ENCODE measurements around the gene STX19.
"Not testable (repeated sequence)": the region's sequence is repeated elsewhere in the genome, so short reads cannot be mapped to it uniquely, and the experiment has no call there.

STX19 gene

DNA sequence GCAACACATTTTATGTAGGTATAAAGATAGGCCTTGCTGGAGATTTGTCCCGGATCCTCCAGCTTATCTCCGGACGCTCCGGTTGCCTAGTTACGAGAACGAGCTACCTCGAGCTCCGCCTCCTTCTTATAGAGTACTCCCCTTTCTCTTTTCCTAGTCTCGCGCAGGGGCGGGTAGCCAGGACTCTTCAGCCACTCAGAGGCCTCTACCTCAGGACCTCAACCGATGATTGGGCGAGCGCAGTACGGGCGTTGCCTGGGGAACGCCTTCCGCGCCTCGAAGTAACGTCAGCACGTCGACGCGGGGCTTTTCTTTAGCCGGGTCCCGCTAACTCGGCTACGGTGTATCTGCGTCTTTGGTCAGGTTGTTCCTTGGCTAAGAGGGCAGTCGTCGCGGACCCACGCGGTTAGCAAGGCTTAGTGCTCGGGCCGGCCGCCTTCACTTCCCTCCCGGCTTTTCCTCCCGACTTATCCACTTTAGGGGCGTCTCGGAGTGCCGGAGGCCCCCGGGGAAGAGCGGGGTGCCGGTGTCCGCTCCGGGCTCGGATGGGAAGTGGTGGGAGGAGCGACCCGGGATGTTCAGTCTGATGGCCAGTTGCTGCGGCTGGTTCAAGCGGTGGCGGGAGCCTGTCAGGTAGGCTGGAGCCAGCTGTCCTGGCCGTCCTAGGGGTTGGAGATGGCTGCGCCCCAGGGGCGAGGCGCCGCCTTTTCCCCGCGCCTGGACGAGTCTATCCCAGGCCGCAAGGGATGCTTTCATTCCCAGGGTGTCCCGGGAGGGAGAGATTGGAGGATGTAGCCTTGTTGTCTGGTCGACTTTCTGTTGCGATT is 48.3 kb downstream of the STX19 start, which contains the start of gene ARL13B:
TSS of gene ARL13B (plus strand) at position 306 of the 827 bp plus-strand sequence. CDS start at position 575, 269 bp downstream.
- DNase-seq (ENCODE audit: low read depth in 2 of 2), result peak; percentile 84 to 88

DNA sequence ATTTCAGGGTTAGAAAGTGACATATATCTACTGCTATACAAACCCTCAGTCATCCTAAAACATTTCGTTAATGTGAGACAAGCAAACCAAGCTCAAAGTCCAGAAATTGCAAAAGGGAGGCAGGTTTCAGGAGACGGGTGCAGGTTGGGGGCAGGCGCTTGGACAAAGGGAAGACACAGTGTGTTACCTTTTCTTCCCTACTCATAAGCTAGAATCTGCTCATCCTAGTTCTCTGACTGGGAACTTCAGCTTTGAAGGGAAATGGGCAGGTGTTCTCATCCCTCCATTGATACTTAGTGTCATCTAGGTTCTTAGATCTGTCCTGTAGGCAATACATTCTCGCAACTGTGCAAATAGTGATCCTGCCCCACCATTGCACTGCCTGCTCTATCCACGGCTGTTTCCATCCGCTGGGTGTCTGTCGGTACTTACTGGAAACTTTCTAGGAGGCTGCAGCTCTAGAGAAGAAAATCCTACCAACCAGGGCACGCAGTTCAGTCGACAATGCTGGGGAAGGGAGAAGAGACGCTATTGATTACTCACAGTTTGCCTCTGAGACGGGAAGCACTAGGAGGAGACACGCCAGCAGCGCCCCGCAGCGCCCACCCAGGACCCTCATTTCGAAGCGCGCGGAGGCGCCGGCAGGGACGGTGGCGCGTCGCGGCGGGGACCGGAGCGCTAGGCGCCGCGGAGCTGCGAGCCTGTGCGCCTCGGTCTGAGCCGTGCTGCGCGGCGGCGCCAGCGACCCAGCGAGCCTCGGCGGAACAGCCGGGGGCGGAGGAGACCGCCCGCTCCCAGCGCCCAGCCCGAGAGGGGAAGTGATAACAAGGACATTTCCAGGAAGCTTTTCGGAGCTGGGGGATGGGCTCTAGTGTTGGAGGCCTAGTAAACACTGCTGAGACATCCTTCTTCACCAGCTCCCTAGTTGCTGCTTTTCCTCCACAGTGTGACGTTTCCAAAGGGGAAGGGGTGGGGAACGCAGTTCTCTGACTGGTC is 55.0 kb downstream of the STX19 start, which contains the start of gene PROS1:
TSS of gene PROS1 (minus strand) at position 766 of the 996 bp plus-strand sequence. CDS start at position 619, 147 bp downstream.
- no peak for DNase-seq (ENCODE audit: low read depth in 2 of 2)

DNA sequence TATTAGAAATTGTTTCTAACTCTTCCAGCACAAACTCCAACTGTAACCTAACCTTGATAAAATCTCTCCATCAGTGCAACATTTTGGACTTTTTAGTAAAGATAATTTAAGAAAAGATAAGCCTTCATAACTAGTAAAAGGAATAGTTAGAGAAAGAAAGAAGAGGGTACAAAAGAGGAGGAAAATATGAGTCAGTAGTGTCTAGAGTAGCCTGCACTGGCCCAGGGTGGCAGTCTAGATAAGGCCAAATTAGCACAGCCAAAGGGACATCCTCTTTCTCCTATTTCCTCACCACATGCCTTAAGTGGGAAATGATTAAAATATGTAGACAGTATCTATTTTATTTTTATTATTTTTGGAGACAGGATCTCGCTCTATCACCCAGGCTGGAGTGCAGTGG is 58.4 kb downstream of the STX19 start:
- no peak for DNase-seq (ENCODE audit: low read depth in 2 of 2)

DNA sequence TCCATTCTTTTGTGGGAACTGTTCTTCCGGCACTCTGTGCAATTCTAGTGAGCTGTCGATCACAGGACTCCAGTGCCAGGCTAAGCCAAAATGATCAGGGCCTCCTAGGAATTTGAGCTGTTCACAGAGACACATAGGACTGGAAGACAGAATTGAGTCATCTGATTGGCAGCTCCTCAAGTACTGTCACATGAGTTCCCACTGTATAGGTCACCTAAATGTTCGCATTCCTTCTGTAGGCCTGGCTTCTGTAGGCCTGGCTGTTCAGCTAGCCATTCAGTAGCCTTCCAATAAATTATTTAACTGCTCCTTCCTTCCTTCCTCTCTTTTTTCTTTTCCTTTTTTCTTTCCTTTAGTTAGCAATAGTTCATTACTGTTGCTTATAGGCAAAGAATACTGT is 59.0 kb downstream of the STX19 start:
- no peak for DNase-seq (ENCODE audit: low read depth in 2 of 2)

DNA sequence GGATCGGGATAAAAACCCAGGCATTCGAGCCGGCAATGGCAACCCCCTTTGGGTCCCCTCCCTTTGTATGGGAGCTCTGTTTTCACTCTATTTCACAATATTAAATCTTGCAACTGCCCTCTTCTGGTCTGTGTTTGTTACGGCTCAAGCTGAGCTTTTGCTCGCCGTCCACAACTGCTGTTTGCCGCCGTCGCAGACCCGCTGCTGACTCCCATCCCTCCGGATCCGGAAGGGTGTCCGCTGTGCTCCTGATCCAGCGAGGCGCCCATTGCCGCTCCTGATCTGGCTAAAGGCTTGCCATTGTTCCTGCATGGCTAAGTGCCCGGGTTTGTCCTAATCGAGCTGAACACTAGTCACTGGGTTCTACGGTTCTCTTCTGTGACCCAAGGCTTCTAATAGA is 63.3 kb downstream of the STX19 start:
- not testable (repeated sequence) for DNase-seq (ENCODE audit: low read depth in 2 of 2)
